SK-N-MC (cell line): Measurements from ENCODE around the gene CD58.

Experiments used
- DNase-seq: peaks from one replicate; pipeline ENCODE4 v3.0.0-alpha.2; 2011; ENCODE audit warnings: low read depth, low spot score
- H3K27ac ChIP-seq: fragments of 200-600 bp; sonication (generic); 2 replicates; pipeline ENCODE4 v1.5.1; 2016; ENCODE audit warnings: mixed run types
- H3K36me3 ChIP-seq: fragments of 200-600 bp; sonication (generic); 2 replicates; pipeline ENCODE4 v1.6.1; 2017; ENCODE audit warnings: antibody characterized with exemption, low read length, mixed read lengths; ENCODE audit not compliant: insufficient read depth
- H3K4me3 ChIP-seq: fragments of 200-600 bp; sonication (generic); 2 replicates; pipeline ENCODE4 v1.5.1; 2016
- H3K9ac ChIP-seq: fragments of 200-600 bp; sonication (generic); 2 replicates; pipeline ENCODE4 v1.8.0; 2017; ENCODE audit warnings: mixed run types, mixed read lengths; ENCODE audit not compliant: insufficient read length
- H3K9me3 ChIP-seq: fragments of 200-600 bp; sonication (generic); 2 replicates; pipeline ENCODE4 v1.6.1; 2017; ENCODE audit warnings: low read depth, mild to moderate bottlenecking, antibody characterized with exemption, low read length, moderate library complexity, mixed read lengths
- EZH2 ChIP-seq: fragments of 200-600 bp; sonication (generic); IDR thresholded peaks from one replicate; pipeline ENCODE4 v1.6.1; 2017; ENCODE audit warnings: antibody characterized with exemption
- FOXP2 ChIP-seq: optimal IDR thresholded peaks from 2 replicates; pipeline ENCODE3; 2011; ENCODE audit warnings: mild to moderate bottlenecking, moderate library complexity; ENCODE audit not compliant: insufficient read depth; ENCODE audit errors: extremely low read length, control extremely low read depth
- POLR2AphosphoS5 ChIP-seq: IDR thresholded peaks from 2 replicates; pipeline ENCODE4 v1.6.1; 2012; ENCODE audit warnings: mild to moderate bottlenecking, low read depth, low read length, borderline replicate concordance

Gene CD58

GRCh38 chr1:116518400-116518799 is 52.4 kb downstream of the CD58 start:
- TF ChIP-seq POLR2AphosphoS5 (no peak), FOXP2 (no peak), EZH2 (no peak)
- Histone ChIP-seq H3K27ac (no peak overlapping the region), H3K9ac (no peak overlapping the region), H3K9me3 (no peaks in the 10 kb centered on the region), H3K36me3 (peaks cover 3% of the 10 kb centered on the region), H3K4me3 (no peak overlapping the region)
- DNase-seq, result no peak

- Histone ChIP-seq H3K27ac (no peak overlapping the region), H3K9me3 (no peaks in the 10 kb centered on the region), H3K36me3 (peaks cover 3% of the 10 kb centered on the region), H3K9ac (no peak overlapping the region), H3K4me3 (no peak overlapping the region)
- DNase-seq, result no peak
- TF ChIP-seq POLR2AphosphoS5 (no peak), EZH2 (no peak), FOXP2 (no peak)
Observed at GRCh38 chr1:116516631-116517030, 54.2 kb downstream of the CD58 start.

- DNase-seq, result no peak
- H3K9me3 ChIP-seq, result no peaks in the 10 kb centered on the region
- peaks cover 3% of the 10 kb centered on the region for H3K36me3 ChIP-seq
- TF ChIP-seq FOXP2, result no peak
- no peak for TF ChIP-seq EZH2
- TF ChIP-seq POLR2AphosphoS5, result no peak
- no peak overlapping the region for H3K9ac ChIP-seq
- no peak overlapping the region for H3K4me3 ChIP-seq
- no peak overlapping the region for H3K27ac ChIP-seq
Observed at GRCh38 chr1:116515702-116516101, 55.1 kb downstream of the CD58 start.

- H3K27ac ChIP-seq, result no peak overlapping the region
- H3K36me3 ChIP-seq, result peaks cover 3% of the 10 kb centered on the region
- no peak for TF ChIP-seq POLR2AphosphoS5
- no peak for TF ChIP-seq FOXP2
- no peak for TF ChIP-seq EZH2
- no peak overlapping the region for H3K9ac ChIP-seq
- no peak overlapping the region for H3K4me3 ChIP-seq
- no peak for DNase-seq
- H3K9me3 ChIP-seq, result no peaks in the 10 kb centered on the region
Observed at GRCh38 chr1:116514708-116515525, 55.9 kb downstream of the CD58 start.

GRCh38 chr1:116513956-116514355 is 56.9 kb downstream of the CD58 start:
- Histone ChIP-seq H3K9ac (no peak overlapping the region), H3K27ac (no peak overlapping the region), H3K4me3 (no peak overlapping the region), H3K9me3 (no peaks in the 10 kb centered on the region), H3K36me3 (peaks cover 2% of the 10 kb centered on the region)
- no peak for DNase-seq
- TF ChIP-seq POLR2AphosphoS5, result no peak
- no peak for TF ChIP-seq FOXP2
- no peak for TF ChIP-seq EZH2

- Histone ChIP-seq H3K9me3 (no peaks in the 10 kb centered on the region), H3K9ac (no peak overlapping the region), H3K4me3 (no peak overlapping the region), H3K36me3 (no peaks in the 10 kb centered on the region), H3K27ac (no peak overlapping the region)
- TF ChIP-seq FOXP2 (no peak), EZH2 (no peak), POLR2AphosphoS5 (no peak)
- DNase-seq, result no peak
Observed at GRCh38 chr1:116511459-116512019, 59.3 kb downstream of the CD58 start.

- DNase-seq, result no peak
- Histone ChIP-seq H3K4me3 (no peak overlapping the region), H3K36me3 (no peaks in the 10 kb centered on the region), H3K9me3 (no peaks in the 10 kb centered on the region), H3K27ac (no peak overlapping the region), H3K9ac (no peak overlapping the region)
- no peak for TF ChIP-seq EZH2
- no peak for TF ChIP-seq FOXP2
- no peak for TF ChIP-seq POLR2AphosphoS5
Observed at GRCh38 chr1:116510361-116510760, 60.5 kb downstream of the CD58 start.

- Histone ChIP-seq H3K36me3 (no peaks in the 10 kb centered on the region), H3K27ac (no peak overlapping the region), H3K9ac (no peak overlapping the region), H3K4me3 (no peak overlapping the region), H3K9me3 (no peaks in the 10 kb centered on the region)
- TF ChIP-seq EZH2, result no peak
- TF ChIP-seq POLR2AphosphoS5, result no peak
- no peak for TF ChIP-seq FOXP2
- DNase-seq, result no peak
Observed at GRCh38 chr1:116508984-116509980, 61.5 kb downstream of the CD58 start.
